NCI-H187 (cell line): ENCODE measurements around the gene ABR.
"Not testable (repeated sequence)": the region's sequence is repeated elsewhere in the genome, so short reads cannot be mapped to it uniquely, and the experiment has no call there.

ENCODE experiments used
- DNase-seq, 2 experiments: peaks; one replicate each; lab custom pipeline; 2025; lab: John Stamatoyannopoulos, UW

Gene ABR

GRCh38 chr17:1071103-1071825 is 108.5 kb downstream of the ABR start:
- no peak for DNase-seq

- DNase-seq, result no peak
These were observed 109.4 kb downstream of the ABR start for GRCh38 chr17:1070411-1070810.

GRCh38 chr17:1069847-1070246 is 109.9 kb downstream of the ABR start:
- DNase-seq, result no peak

- DNase-seq, result no peak
These were observed 111.4 kb downstream of the ABR start for GRCh38 chr17:1068356-1068755.

GRCh38 chr17:1067282-1067956 is 112.4 kb downstream of the ABR start:
- DNase-seq, result no peak

GRCh38 chr17:1065416-1065815 is 114.4 kb downstream of the ABR start:
- not testable (repeated sequence) for DNase-seq

GRCh38 chr17:1060991-1061390 is 118.8 kb downstream of the ABR start:
- no peak for DNase-seq

- DNase-seq, result no peak
These were observed 120.5 kb downstream of the ABR start for GRCh38 chr17:1059131-1059795.

- DNase-seq, result no peak
These were observed 121.2 kb downstream of the ABR start for GRCh38 chr17:1058423-1059130.

- no peak for DNase-seq
These were observed 123.0 kb downstream of the ABR start for GRCh38 chr17:1056761-1057160.

- no peak for DNase-seq
These were observed 123.8 kb downstream of the ABR start for GRCh38 chr17:1055751-1056645.

GRCh38 chr17:1055231-1055630 is 124.5 kb downstream of the ABR start:
- no peak for DNase-seq

GRCh38 chr17:1054656-1055055 is 125.1 kb downstream of the ABR start:
- no peak for DNase-seq

- DNase-seq, result no peak
These were observed 126.0 kb downstream of the ABR start for GRCh38 chr17:1053661-1054360.

- no peak for DNase-seq
These were observed 128.5 kb downstream of the ABR start for GRCh38 chr17:1050996-1051925.

- no peak for DNase-seq
These were observed 129.4 kb downstream of the ABR start for GRCh38 chr17:1050246-1050995.

- no peak for DNase-seq
These were observed 130.1 kb downstream of the ABR start for GRCh38 chr17:1049446-1050225.

- not testable (repeated sequence) for DNase-seq
These were observed 131.2 kb downstream of the ABR start for GRCh38 chr17:1048516-1049115.
